22Rv1 (cell line): ENCODE measurements around the gene USP30.

ENCODE experiments used
- H3K27ac ChIP-seq: fragments of 450-650 bp; 2 replicates; pipeline ENCODE4 v1.5.1; 2017
- CTCF ChIP-seq: fragments of 450-650 bp; IDR thresholded peaks from 2 replicates; pipeline ENCODE4 v1.5.1; 2017; ENCODE audit warnings: mild to moderate bottlenecking
- ZFX ChIP-seq: fragments of 450-650 bp; IDR thresholded peaks from 2 replicates; pipeline ENCODE4 v1.6.1; 2017; ENCODE audit warnings: antibody characterized with exemption, borderline replicate concordance

Gene USP30

GRCh38 chr12:109130297-109131153 is 78.1 kb downstream of the USP30 start:
- no peak for TF ChIP-seq CTCF
- no peak for TF ChIP-seq ZFX

GRCh38 chr12:109131154-109132050 is 79.0 kb downstream of the USP30 start:
- H3K27ac ChIP-seq: no peak overlapping the region
- TF ChIP-seq CTCF (no peak), ZFX (no peak)

More at GRCh38 chr12:109130297-109131153, 78.1 kb downstream of the USP30 start:
- no peak overlapping the region for H3K27ac ChIP-seq

- H3K27ac ChIP-seq: no peak overlapping the region
- TF ChIP-seq CTCF (peak; percentile 90), ZFX (no peak)
Measured at GRCh38 chr12:109134186-109134917, 82.0 kb downstream of the USP30 start.

- H3K27ac ChIP-seq: no peak overlapping the region
- TF ChIP-seq CTCF: no peak
- no peak for TF ChIP-seq ZFX
Measured at GRCh38 chr12:109137055-109137454, 84.7 kb downstream of the USP30 start.
